HG03045 (cell line): ENCODE results near the gene FAM32A.

Experiments
- ATAC-seq: cut with Tn5 transposase; IDR thresholded peaks from one replicate; pipeline ENCODE4 v1.9.1; 2021; ENCODE audit warnings: mild to moderate bottlenecking, moderate library complexity; ENCODE audit not compliant: unreplicated experiment

FAM32A gene

DNA sequence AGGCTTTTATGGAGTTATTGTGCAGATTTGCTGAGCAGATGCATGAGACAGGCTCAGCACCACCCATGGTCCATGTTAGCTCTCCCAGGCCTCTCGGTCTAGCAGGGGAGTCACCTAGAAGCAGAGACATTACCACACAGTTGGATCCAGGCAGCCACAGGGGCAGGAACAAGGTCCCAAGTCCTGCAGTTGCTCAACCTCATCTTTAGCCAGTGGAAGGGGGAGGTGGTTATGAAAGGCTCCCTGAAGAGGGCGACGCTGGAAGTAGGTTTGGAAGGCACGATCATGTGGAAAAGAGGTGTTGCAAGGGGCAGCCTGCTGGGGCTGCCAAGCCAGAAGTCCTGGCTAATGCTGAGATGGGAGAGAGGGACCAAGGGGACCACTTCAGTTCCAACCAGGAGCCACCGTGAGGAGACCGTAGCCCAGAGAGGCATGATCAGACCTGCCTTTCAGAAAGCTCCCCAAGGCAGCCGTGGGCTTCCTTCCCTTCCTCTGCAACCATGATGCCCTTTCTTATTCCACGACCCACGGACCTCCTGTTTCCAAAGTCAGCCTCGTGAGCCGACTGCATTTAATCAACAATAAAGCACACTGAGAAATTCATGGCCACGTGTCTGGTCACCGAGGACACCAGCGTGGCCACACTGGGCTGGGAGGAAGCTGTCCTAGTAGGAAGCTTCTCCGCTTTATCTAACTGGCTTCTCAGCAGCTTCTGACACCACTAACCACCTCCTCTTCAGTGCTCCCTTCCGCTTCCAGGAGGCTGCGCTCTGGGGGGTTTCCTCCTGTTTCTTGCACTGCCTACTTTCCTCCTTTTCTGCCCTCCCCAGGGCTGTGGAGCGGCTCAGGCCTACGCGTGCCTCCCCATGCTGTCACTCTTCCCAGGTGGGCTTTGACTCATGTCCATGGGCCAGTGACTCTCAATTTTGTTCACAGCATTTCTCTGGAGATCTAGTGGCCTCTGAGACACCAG is 15.1 kb downstream of the FAM32A start:
- no peak for ATAC-seq

DNA sequence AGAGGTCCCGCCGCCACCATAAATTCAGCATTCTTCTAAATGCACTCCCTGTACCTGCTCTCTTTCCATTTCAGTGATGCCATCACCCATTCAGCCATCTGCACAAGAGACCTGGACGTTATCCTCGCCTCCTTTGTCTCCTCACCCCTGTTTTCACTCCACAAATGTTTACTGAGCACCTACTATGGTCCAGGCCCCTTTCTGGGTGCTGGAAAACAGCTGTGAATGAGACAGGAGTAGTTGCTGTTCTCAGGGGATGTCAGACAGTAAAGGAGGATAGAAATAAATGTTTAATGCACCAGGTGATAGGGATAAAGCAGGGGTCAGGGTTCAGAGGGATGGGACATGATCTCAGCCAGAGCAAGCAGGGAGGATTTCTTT is 15.8 kb downstream of the FAM32A start:
- ATAC-seq, result no peak

DNA sequence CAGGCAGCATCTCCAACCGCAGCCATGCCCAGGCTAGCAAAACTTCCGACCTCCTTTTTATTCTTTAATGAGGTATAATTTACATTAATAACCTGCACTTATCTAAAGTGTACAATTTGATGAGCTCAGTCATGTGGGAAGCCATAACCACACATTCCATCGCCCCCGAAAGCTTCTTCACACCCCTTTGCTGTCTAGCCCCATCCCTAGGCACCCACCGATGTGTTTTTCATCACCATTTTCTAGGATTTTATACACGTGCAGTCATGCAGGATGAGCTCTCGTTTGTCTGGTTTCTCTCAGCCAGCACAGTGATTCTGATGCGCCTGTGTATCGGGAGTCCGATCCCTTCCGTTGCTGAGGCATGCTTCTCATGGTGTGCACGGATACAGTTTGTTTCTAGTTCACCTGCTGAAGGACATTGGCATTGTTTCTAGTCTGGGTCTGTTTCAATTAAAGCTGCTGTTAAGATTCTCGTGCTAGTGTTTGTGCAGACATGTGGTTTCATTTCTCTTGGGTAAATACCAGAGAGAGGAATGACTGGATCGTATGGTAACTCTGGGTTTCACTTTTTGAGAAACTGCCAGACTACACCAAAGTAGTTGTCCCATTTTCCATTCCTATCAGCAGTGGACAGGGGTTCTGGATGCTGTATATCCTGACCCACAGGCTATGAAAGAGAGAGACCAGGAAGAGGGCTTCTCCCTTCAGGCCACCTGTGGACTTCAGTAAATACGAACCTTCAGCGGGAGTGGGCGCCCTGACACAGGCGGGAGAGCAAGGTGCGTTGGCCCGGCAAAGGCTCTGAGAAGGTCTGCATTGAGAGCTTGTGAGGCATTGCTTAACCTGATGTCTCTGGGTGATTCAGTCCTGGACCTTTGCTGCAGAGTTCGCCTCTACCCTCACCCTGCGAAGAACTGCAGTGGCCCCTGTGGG is 17.4 kb downstream of the FAM32A start:
- no peak for ATAC-seq

GRCh38 chr19:16203256-16204004 is 18.2 kb downstream of the FAM32A start:
- no peak for ATAC-seq

GRCh38 chr19:16204005-16204294 is 18.7 kb downstream of the FAM32A start:
- ATAC-seq, result no peak

GRCh38 chr19:16205205-16206045 is 20.2 kb downstream of the FAM32A start:
- ATAC-seq, result no peak

- no peak for ATAC-seq
Measured at GRCh38 chr19:16206046-16206605, 20.9 kb downstream of the FAM32A start.

GRCh38 chr19:16206637-16207036 is 21.4 kb downstream of the FAM32A start:
- no peak for ATAC-seq

- no peak for ATAC-seq
Measured at GRCh38 chr19:16207063-16207462, 21.9 kb downstream of the FAM32A start.

DNA sequence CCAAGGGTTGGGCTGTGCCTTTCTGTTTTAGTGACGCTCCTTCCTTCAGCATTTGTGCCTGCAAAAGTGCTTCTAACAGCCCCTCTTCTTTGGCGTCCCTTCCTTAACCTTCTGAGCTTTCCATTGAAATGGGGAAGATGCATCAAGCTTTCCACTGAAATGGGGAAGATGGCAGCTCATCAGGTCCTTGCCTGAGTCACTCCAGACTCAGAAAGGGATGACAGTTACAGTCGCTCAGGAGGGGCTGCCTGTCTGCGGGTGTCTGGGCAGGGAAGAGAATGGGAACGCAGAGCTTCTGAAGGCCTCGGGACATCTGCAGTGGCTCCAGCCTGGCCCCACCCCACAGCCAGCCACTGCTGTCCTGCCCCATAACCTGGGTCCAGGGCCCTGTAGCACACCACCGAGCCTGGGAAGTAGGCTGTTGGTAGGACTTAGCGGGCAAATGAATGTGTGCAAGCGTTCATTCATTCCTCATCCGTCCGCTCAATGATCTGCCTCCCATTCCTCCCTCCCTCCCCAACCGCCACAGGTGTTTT is 22.3 kb downstream of the FAM32A start:
- no peak for ATAC-seq

- no peak for ATAC-seq
Measured at GRCh38 chr19:16208064-16208759, 23.0 kb downstream of the FAM32A start.

- ATAC-seq, result no peak
Measured at GRCh38 chr19:16208847-16209665, 23.8 kb downstream of the FAM32A start.

GRCh38 chr19:16210168-16210567 is 25.0 kb downstream of the FAM32A start:
- ATAC-seq, result no peak

- no peak for ATAC-seq
Measured at GRCh38 chr19:16213076-16213475, 27.9 kb downstream of the FAM32A start.

DNA sequence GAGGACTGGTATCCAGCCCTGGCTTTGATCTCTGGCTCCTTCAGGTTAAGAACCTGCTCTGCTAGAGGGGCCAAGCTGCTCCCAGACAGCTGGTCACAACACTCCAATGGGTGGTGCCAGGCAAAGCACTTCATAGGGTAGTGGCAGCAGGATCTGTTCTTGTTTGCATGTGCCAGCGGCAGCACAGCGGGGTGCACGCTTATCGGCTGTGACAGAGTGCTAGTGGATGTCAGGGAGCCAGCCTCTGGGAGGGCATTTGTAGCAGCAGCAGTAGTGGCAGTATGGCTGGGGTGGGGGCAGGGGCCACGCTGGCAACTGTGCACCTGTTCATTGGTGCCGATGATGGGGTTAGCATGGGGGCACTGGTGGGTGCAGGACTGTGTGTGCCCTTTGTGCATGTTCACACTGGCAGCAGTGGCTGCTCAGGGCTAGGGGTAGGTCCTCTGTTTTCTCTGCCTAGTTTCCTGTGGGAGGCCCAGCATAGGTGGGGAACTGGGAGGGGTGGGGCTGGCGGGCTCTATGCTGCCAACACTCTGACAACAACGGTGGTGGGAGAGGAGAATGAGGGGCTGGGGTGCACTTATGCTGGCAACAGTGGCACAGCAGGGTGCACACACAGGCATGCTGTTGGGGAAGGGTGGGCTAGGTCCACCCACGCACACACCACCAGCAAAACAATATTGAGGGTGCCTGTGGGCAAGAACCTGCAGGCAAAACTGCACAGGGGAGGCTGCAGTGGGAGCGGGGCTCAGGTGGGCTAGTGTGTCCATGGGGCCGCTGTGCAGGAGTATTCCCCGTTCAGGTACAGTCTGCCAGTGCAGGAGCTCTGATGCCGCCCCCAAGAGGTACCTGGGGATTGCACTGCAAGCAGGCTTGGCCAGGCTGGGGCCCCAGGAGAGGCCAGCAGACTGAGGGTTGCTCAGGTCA is 31.8 kb downstream of the FAM32A start:
- no peak for ATAC-seq

DNA sequence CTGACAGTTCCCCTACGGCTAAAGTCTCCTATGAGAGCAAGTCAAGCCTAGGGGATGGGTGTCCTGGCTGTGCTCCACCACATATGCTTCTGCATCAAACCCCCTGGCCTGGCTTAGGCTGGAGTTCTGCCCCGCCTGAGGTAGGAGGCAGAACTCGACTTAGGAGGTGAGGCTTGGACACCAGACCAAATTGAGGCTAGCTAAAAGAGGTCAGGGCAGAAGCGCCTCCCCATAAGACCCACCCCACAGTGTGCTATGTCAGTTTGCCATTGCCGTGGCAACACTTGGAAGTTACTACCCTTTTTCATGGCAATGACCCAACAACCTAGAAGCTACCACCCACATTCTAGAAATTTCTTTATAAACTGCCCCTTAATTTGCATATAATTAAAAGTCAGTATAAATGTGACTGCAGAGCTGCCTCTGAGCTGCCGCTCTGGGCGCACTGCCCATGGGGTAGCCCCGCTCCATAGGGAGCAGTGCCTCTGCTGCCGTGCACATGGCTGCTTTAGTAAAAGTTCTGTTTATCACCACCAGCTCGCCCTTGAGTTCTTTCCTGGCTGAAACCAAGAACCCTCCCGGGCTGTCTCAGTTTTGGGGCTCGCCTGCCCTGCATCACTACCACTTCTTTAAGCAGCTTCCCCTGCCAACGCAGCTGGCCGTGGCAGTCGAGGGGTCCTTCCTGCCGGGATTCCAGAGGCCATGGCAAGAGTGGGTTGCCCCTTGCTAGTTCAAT is 32.7 kb downstream of the FAM32A start:
- ATAC-seq, result no peak
